Fibroblast of villous mesenchyme (primary cell): ENCODE data around the gene CD164L2. TPM values are rescaled to one million over a fixed set of nuclear protein-coding genes. Genes with fewer than 3 reads are reported as not detected.
A peak's percentile ranks its signal among the peaks of the same experiment; 100 is the strongest.

Experiments
- DNase-seq: peaks from one replicate; pipeline ENCODE4 v3.0.0-alpha.2; 2010; ENCODE audit warnings: low read depth
- H3K4me3 ChIP-seq: 2 replicates; pipeline ENCODE4 v1.5.1; 2011; ENCODE audit warnings: low read depth, mild to moderate bottlenecking, low read length
- total RNA-seq: library from RNA; depleted of rRNA; stranded (reverse); fragments of >200 nt; gene quantifications from 2 replicates; pipeline ENCODE4 v1.2.3, GENCODE V29; 2012
- TF ChIP-seq, protein P1 (sequence below): IDR thresholded peaks from 2 replicates; pipeline ENCODE4 v1.5.1; 2012; ENCODE audit warnings: low read depth, mild to moderate bottlenecking, low read length; ENCODE audit not compliant: insufficient read depth

Gene CD164L2
- total RNA-seq, 1 donor, result not detected

- TF ChIP-seq, protein P1, sequence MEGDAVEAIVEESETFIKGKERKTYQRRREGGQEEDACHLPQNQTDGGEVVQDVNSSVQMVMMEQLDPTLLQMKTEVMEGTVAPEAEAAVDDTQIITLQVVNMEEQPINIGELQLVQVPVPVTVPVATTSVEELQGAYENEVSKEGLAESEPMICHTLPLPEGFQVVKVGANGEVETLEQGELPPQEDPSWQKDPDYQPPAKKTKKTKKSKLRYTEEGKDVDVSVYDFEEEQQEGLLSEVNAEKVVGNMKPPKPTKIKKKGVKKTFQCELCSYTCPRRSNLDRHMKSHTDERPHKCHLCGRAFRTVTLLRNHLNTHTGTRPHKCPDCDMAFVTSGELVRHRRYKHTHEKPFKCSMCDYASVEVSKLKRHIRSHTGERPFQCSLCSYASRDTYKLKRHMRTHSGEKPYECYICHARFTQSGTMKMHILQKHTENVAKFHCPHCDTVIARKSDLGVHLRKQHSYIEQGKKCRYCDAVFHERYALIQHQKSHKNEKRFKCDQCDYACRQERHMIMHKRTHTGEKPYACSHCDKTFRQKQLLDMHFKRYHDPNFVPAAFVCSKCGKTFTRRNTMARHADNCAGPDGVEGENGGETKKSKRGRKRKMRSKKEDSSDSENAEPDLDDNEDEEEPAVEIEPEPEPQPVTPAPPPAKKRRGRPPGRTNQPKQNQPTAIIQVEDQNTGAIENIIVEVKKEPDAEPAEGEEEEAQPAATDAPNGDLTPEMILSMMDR, result no peak
- DNase-seq, result no peak
- H3K4me3 ChIP-seq, result no peak overlapping the region
These were observed 37.9 kb downstream of the CD164L2 start for GRCh38 chr1:27345272-27345671.

- DNase-seq, result no peak
- TF ChIP-seq, protein P1, result no peak
These were observed 39.5 kb downstream of the CD164L2 start for GRCh38 chr1:27343639-27344025.

GRCh38 chr1:27342778-27343638, 40.1 kb downstream of the CD164L2 start:
- TF ChIP-seq, protein P1, result no peak
- H3K4me3 ChIP-seq, result no peak overlapping the region
- no peak for DNase-seq

More at GRCh38 chr1:27343639-27344025, 39.5 kb downstream of the CD164L2 start:
- no peak overlapping the region for H3K4me3 ChIP-seq

DNA sequence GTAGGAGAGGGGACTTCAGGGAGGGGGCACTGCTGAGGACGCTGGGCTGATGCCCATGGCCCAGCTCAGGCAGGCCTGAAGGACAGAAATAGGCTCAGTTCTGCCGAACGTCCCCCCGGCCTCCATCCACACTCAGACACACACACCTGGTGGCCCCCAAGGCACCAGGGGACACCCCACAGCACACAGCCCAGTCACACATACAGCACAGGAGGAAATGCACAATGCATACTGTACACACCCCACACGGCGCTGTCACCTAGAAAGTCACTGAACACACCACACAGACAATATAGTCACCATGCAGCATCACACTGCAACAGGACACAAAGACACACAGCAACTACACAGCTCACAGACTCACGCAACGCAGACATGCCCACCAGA, 40.7 kb downstream of the CD164L2 start:
- no peak for DNase-seq
- TF ChIP-seq, protein P1, result no peak
- no peak overlapping the region for H3K4me3 ChIP-seq

GRCh38 chr1:27341525-27342252, 41.4 kb downstream of the CD164L2 start, which contains the start of gene SYTL1:
Gene SYTL1, plus strand, starts transcription at chr1:27342022. Its CDS starts 3,313 bp downstream, at chr1:27345335.
- TF ChIP-seq, protein P1, result no peak
- H3K4me3 ChIP-seq, result no peak within 1 kb of the TSS
- DNase-seq, result peak; percentile 47

DNA sequence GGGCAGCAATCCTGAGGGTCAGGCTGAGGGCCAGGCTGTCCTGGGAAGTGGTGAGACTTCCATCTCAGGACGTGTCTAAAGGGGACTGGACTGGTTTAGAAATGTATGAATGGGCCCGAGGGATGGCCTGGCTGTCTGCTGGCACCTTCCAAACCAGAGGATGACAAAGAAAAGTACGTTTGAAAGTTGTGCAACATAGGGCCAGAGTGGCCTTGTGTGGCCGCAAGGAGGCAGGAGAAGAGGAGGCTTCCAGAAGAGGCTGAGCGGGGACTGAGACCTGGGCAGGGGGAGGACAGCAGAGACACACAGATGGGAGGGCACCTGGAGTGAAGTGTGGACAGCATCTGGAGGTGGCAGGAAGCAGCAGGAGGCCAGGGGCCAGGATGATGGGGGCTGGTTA, 43.9 kb downstream of the CD164L2 start:
- no peak for DNase-seq
- TF ChIP-seq, protein P1, result no peak
- no peak overlapping the region for H3K4me3 ChIP-seq
